Smooth muscle cell (in vitro differentiated cells): ENCODE results near the gene SIRT3. TPM values are rescaled to one million over a fixed set of nuclear protein-coding genes. Genes with fewer than 3 reads are reported as not detected.

Experiments
- DNase-seq: peaks from one replicate; lab custom pipeline; 2025; ENCODE audit not compliant: unreplicated experiment; lab: John Stamatoyannopoulos, UW
- H2AFZ ChIP-seq: fragments of 200-600 bp; sonication (generic); 2 replicates; pipeline ENCODE4 v1.6.0; 2016; ENCODE audit warnings: antibody characterized with exemption, low read depth, mild to moderate bottlenecking
- H3F3A ChIP-seq: fragments of 200-600 bp; sonication (generic); 2 replicates; pipeline ENCODE4 v1.6.0; 2017; ENCODE audit warnings: antibody characterized with exemption, low read depth
- H3K27ac ChIP-seq: fragments of 200-600 bp; sonication (generic); 2 replicates; pipeline ENCODE4 v1.5.1; 2016; ENCODE audit warnings: low read depth, mild to moderate bottlenecking
- H3K27me3 ChIP-seq: fragments of 200-600 bp; sonication (generic); 2 replicates; pipeline ENCODE4 v1.6.1; 2016; ENCODE audit warnings: low read depth, mild to moderate bottlenecking
- H3K36me3 ChIP-seq: fragments of 200-600 bp; sonication (generic); 2 replicates; pipeline ENCODE4 v1.5.1; 2016; ENCODE audit warnings: low read depth
- H3K4me1 ChIP-seq: fragments of 200-600 bp; sonication (generic); 2 replicates; pipeline ENCODE4 v1.5.1; 2016; ENCODE audit warnings: low read depth
- H3K4me2 ChIP-seq: fragments of 200-600 bp; sonication (generic); 2 replicates; pipeline ENCODE4 v1.6.0; 2016; ENCODE audit warnings: mild to moderate bottlenecking
- H3K4me3 ChIP-seq: fragments of 200-600 bp; sonication (generic); 2 replicates; pipeline ENCODE4 v1.5.1; 2016; ENCODE audit warnings: mild to moderate bottlenecking
- H3K79me2 ChIP-seq: fragments of 200-600 bp; sonication (generic); 2 replicates; pipeline ENCODE4 v1.6.0; 2016; ENCODE audit warnings: low read depth, mild to moderate bottlenecking
- H3K9ac ChIP-seq: fragments of 200-600 bp; sonication (generic); 2 replicates; pipeline ENCODE4 v1.6.0; 2016; ENCODE audit warnings: low read depth
- H3K9me3 ChIP-seq: fragments of 200-600 bp; sonication (generic); replicated peaks from 2 replicates; pipeline ENCODE4 v1.5.1; 2016; ENCODE audit warnings: low read depth
- H4K20me1 ChIP-seq: fragments of 200-600 bp; sonication (generic); 2 replicates; pipeline ENCODE4 v1.6.0; 2016; ENCODE audit warnings: low read depth
- CTCF ChIP-seq: fragments of 200-600 bp; sonication (generic); IDR thresholded peaks from 2 replicates; pipeline ENCODE4 v1.5.1; 2017; ENCODE audit warnings: borderline replicate concordance, mild to moderate bottlenecking, antibody characterized with exemption; ENCODE audit not compliant: insufficient read depth, poor library complexity, severe bottlenecking
- WGBS: methylation state at CpG from one replicate; pipeline ENCODE4 v1.1.7; 2016; ENCODE audit warnings: low lambda C conversion rate; 5-methylcytosine and 5-hydroxymethylcytosine counted together
- polyA plus RNA-seq: library from polyadenylated mRNA; unstranded; fragments of >200 nt; fragmentation: Nextera tagmentation; extraction: Ambion mirVana; gene quantifications from 2 replicates; pipeline ENCODE4 v1.2.1, GENCODE V29; 2016
- total RNA-seq: library from RNA; depleted of rRNA; stranded (reverse); fragments of >200 nt; gene quantifications from 2 replicates; pipeline ENCODE4 v1.2.3, GENCODE V29; 2014

The SIRT3 gene
- total and polyA plus RNA-seq, 2 experiments from 2014 or later = 13.0 to 19.8 TPM

GRCh38 chr11:250740-251299 is 14.7 kb upstream of the SIRT3 start:
- Histone ChIP-seq H3K27me3 (no peaks in the 10 kb centered on the region), H3K9ac (no peak overlapping the region), H3K4me2 (no peak overlapping the region), H3K9me3 (no peaks in the 10 kb centered on the region), H3K36me3 (peaks cover 7% of the 10 kb centered on the region), H3F3A (peaks cover 4% of the 10 kb centered on the region), H3K4me1 (no peaks in the 10 kb centered on the region), H3K27ac (no peak overlapping the region), H3K79me2 (no peaks in the 10 kb centered on the region), H3K4me3 (no peak overlapping the region), H4K20me1 (peaks cover 4% of the 10 kb centered on the region), H2AFZ (no peak overlapping the region)
- peak; percentile 65 for TF ChIP-seq CTCF
- DNase-seq = peak; percentile 6
- WGBS = 84% methylated on average over 10 of the region's 10 CpGs

DNA sequence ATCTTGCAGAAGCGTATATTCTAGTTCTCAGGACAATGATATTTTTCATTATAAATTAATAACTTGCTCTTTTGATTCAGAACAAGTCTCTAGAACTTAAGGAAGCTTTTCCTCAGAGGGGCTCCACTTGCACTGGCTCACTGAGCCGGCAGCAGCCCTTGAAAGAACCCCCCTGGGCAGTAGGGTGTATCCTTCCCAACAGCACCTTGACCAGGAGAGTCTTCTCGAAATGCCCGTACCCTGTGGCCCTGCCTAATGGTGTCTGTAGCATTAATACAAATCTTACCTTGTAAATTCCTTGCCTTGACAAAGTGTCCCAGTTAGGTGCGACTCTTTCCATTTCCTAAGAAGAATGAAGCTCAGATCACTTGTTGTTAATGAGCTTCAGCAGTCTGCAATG is 14.1 kb upstream of the SIRT3 start:
- Histone ChIP-seq H3K9me3 (no peaks in the 10 kb centered on the region), H3K4me1 (no peaks in the 10 kb centered on the region), H3K27me3 (no peaks in the 10 kb centered on the region), H2AFZ (no peak overlapping the region), H3K4me2 (no peak overlapping the region), H3K4me3 (no peak overlapping the region), H3K9ac (no peak overlapping the region), H3K79me2 (no peaks in the 10 kb centered on the region), H3K36me3 (peaks cover 7% of the 10 kb centered on the region), H3F3A (peaks cover 4% of the 10 kb centered on the region), H3K27ac (no peak overlapping the region), H4K20me1 (peaks cover 4% of the 10 kb centered on the region)
- DNase-seq = no peak
- WGBS = 96% methylated on average over 5 of the region's 5 CpGs
- TF ChIP-seq CTCF = no peak

- H4K20me1 ChIP-seq = peaks cover 4% of the 10 kb centered on the region
- no peak for TF ChIP-seq CTCF
Measured at GRCh38 chr11:249062-249461, 12.9 kb upstream of the SIRT3 start.

DNA sequence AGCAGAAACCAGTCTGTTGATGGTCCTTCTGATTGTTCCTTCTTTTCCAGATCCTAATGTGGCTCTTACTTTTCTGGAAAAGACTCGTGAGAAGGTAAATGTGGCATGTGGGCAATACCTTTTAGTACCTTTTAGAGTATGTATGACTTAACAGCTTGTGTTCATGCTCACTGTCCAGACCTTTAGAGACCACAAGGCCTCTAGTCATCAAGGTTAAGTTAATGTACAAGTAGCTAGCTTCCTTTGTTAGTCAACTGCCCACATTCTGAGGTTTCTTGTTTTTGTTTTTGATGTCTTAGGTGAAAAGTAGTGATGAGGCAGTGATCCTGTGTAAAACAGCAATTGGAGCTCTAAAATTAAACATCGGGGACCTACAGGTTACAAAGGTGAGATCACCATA is 8.2 kb upstream of the SIRT3 start:
- Histone ChIP-seq H3K4me3 (no peak overlapping the region), H2AFZ (no peak overlapping the region), H3K36me3 (peaks cover 21% of the 10 kb centered on the region), H3K27ac (no peak overlapping the region), H3K4me2 (no peak overlapping the region), H3K9me3 (no peaks in the 10 kb centered on the region), H3K4me1 (no peaks in the 10 kb centered on the region), H3F3A (no peaks in the 10 kb centered on the region), H3K9ac (no peak overlapping the region), H4K20me1 (peaks cover 21% of the 10 kb centered on the region), H3K79me2 (peaks cover 40% of the 10 kb centered on the region), H3K27me3 (no peaks in the 10 kb centered on the region)
- TF ChIP-seq CTCF = no peak
- no peak for DNase-seq
- WGBS = 93% methylated on average over 2 of the region's 2 CpGs

More at GRCh38 chr11:249062-249461, 12.9 kb upstream of the SIRT3 start:
- H3K4me1 ChIP-seq = no peaks in the 10 kb centered on the region
- H3K4me2 ChIP-seq = no peak overlapping the region
- peaks cover 4% of the 10 kb centered on the region for H3F3A ChIP-seq
- H3K27me3 ChIP-seq = no peaks in the 10 kb centered on the region
- no peaks in the 10 kb centered on the region for H3K9me3 ChIP-seq
- no peak overlapping the region for H3K4me3 ChIP-seq
- no peak overlapping the region for H2AFZ ChIP-seq
- H3K27ac ChIP-seq = no peak overlapping the region
- DNase-seq = no peak
- peaks cover 4% of the 10 kb centered on the region for H3K79me2 ChIP-seq
- 95% methylated on average over 8 of the region's 8 CpGs for WGBS
- peaks cover 7% of the 10 kb centered on the region for H3K36me3 ChIP-seq
- H3K9ac ChIP-seq = no peak overlapping the region
